ENCODE data around the gene PCCA.
"Not testable (repeated sequence)": the region's sequence is repeated elsewhere in the genome, so short reads cannot be mapped to it uniquely, and the experiment has no call there.

DNA sequence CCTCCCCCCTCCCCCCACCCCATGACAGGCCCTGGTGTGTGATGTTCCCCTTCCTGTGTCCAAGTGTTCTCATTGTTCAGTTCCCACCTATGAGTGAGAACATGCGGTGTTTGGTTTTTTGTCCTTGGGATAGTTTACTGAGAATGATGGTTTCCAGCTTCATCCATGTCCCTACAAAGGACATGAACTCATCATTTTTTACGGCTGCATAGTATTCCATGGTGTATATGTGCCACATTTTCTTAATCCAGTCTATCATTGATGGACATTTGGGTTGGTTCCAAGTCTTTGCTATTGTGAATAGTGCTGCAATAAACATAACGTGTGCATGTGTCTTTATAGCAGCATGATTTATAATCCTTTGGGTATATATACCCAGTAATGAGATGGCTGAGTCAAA lies 229.6 kb downstream of the PCCA start:
- not testable (repeated sequence) for TF ChIP-seq POLR2A (IDR thresholded peaks at IDR 0.05; ENCODE audit: insufficient read depth in 1 of 2, low read depth in 2 of 2, low read length in 2 of 2); ZBTB21 (CRISPR knock-in tag; IDR thresholded peaks at IDR 0.05); ATRX (CRISPR knock-in tag; IDR thresholded peaks at IDR 0.05; ENCODE audit: borderline replicate concordance)
- TF ChIP-seq, protein P1, sequence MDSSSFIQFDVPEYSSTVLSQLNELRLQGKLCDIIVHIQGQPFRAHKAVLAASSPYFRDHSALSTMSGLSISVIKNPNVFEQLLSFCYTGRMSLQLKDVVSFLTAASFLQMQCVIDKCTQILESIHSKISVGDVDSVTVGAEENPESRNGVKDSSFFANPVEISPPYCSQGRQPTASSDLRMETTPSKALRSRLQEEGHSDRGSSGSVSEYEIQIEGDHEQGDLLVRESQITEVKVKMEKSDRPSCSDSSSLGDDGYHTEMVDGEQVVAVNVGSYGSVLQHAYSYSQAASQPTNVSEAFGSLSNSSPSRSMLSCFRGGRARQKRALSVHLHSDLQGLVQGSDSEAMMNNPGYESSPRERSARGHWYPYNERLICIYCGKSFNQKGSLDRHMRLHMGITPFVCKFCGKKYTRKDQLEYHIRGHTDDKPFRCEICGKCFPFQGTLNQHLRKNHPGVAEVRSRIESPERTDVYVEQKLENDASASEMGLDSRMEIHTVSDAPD (CRISPR knock-in tag; IDR thresholded peaks at IDR 0.05) = not testable (repeated sequence)
